COR-L47 (cell line): ENCODE data around the gene SAE1.
"Not testable (repeated sequence)": the region's sequence is repeated elsewhere in the genome, so short reads cannot be mapped to it uniquely, and the experiment has no call there.

Experiments
- DNase-seq: peaks from one replicate; lab custom pipeline; 2025; lab: John Stamatoyannopoulos, UW

Gene SAE1

DNA sequence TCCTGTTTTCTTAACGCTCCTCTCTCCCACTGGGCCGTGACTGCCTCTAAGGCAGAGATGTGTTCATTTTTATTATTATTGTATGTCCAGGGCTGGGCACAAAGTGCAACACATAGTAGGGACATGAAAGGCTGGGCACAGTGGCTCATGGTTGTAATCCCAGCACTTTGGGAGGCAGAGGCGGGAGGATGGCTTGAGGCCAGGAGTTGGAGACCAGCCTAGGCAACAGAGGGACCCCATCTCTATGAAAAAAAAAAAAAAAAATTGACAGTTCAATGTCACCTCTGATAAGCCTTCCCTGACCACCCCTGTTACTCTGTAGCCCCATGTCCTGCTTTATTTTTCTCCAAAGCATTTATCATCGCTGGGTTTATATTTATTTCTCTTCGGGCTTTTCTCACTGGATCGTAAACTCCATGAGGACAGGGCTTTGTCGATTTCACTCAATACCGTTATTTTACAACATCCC, 481 bp upstream of the SAE1 start:
- DNase-seq, result no peak

DNA sequence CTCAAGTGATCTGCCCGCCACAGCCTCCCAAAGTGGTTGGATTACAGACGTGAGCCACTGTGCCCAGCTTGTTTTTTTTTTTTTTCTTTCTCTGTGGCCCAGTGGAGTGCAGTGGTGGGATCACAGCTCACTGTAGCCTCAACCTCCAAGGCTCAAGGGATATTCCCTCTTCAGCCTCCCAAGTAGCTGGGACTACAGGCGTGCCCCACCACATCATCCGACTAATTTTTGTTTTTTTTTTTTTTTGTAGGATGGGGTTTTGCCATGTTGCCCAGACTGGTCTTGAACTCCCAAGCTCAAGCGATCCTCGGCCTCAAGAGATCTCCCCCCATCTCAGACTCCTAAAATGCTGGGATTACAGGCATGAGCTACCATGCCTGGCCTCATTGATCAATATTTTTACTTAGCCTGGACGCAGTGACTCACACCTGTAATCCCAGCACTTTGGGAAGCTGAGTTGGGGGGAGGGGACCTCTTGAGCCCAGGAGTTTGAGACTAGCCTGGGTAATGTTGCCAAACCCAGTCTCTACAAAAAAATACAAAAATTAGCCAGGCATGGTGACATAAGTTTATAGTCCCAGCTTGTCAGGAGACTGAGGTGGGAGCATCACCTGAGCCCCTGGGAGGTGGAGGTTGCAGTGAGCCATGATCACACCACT, 1.7 kb downstream of the SAE1 start:
- no peak for DNase-seq

DNA sequence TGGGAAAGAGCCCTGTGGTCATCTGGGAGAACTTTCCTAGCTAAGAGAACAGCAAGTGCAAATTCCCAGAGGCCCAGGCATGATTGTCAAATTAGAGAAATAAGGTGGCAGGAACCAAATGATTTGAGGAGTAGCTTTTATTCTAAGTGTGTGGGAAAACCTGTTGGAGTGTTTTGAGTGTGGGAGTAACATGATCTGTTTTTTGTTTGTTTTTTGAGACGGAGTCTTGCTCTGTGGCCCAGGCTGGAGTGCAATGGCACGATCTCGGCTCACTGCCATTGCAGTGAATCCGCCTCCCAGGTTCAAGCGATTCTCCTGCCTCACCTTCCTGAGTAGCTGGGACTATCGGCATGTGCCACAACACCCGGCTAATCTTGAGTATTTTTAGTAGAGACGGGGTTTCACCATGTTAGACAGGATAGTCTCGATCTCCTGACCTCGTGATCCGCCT, 2.4 kb downstream of the SAE1 start:
- DNase-seq, result no peak

DNA sequence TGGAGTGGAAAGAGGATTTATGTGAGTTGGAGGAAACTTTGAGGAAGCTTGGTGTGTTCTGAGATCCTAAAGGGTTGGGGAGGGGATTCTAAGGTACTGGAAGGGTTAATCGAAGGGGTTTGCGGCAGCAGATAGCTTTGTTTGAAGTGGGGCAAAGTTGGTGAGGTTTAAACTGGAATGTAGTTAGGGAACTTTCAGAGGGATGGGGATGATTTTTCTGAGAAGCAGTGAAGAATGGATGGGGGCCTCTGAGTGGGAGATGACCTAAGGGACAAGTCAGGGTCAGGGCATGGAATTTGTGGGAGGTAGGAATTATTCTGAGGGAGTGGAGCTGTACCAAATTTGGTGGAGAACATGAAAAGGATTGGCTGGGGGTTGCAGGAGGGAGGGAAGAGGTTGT, 3.9 kb downstream of the SAE1 start:
- no peak for DNase-seq

DNA sequence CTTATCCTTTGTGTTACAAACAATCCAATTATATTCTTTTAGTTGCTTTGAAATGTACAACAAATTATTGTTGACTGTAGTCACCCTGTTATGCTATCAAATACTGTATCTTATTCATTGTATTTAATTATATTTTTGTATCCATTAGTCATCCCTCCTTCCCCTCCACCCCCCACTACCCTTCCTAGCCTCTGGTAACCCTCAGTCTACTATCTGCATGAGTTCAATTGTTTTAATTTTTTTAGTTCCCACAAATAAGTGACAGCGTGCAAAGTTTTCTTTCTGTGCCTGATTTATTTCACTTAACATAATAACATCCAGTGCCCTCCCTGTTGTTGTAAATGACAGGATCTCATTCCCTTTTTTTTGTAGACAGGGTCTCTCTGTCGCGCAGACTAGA, 4.5 kb downstream of the SAE1 start:
- DNase-seq, result no peak

DNA sequence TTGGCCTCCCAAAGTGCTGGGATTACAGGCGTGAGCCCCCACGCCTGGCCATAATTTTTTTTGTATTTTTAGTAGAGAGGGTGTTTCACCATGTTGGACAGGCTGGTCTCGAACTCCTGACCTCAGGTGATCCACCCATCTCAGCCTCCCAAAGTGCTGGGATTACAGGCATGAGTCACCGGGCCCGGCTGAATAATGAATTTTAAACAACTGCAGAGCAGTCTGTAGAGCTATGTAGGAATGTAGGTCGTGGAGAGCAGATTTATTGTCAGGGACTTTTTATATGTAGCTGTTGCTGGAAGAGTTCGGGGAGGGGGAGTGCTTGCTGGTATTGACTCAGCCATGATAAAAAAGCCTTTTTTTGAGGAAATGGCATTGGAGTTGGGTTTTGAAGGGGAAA, 10.6 kb downstream of the SAE1 start:
- not testable (repeated sequence) for DNase-seq

DNA sequence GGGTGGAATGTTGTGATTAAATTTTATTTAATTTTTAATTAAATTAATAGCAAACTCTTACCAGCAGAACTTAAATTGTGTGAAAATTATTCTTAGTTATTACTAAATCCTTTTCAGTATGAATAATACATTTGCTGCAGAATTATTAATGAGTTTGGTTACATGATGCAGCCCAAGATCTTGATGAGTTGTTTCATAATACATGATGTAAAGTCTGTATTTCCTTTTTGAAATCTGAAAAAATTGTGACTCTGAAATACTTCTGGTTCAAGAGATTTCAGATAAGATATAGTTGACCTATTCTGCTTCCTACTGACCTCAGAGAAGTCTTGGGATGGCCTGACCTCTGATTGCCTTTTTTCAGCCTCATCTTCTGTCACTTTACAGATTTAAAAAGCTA, 11.1 kb downstream of the SAE1 start:
- DNase-seq, result no peak

DNA sequence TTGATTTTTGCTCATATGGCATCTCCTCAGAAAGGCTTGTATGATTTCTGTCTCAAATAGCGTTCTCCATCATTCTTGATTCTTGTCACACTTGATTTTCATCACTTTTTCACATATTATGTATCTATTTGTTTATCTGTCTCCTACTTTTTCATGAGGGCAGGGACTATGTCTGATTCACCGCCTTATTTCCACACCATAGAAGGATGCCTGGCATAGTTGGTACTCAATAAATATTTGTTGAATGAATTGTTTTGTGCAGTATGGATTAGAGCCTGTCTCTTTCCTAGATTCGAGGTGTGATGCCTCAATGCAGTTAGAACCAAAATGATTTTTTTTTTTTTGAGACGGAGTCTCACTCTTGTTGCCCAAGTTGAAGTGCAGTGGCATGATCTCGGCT, 12.1 kb downstream of the SAE1 start:
- DNase-seq, result no peak

DNA sequence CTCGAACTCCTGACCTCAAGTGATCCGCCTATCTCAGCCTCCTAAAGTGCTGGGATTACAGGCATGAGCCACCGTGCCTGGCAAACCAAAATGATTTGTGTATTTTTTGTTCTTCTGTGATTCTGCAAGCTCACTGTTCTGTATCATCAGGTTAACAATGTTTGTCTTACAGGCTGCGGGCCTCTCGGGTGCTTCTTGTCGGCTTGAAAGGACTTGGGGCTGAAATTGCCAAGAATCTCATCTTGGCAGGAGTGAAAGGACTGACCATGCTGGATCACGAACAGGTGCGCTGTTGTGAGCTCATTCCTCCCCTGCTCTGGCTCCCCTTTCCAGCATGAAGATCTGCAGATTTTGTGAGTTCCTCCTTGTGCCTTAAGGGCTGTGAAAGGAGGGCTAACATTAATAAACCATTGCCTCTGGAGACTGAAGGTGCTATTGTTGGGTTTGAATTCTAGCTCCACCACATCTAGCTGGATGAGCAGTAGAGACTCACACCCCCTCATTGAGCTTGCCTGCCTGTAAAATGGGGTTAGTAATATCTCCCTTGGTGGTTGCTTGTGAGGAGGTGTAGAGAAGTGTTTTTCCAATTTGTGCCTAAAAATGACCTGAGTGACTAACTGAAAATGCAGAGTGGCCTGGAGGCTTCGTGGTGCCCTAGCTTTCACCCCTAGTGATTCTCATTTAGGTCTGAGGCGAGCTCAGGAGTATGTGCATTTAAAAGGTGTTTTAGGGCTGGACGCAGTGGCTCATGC, 12.9 kb downstream of the SAE1 start:
- DNase-seq, result no peak

DNA sequence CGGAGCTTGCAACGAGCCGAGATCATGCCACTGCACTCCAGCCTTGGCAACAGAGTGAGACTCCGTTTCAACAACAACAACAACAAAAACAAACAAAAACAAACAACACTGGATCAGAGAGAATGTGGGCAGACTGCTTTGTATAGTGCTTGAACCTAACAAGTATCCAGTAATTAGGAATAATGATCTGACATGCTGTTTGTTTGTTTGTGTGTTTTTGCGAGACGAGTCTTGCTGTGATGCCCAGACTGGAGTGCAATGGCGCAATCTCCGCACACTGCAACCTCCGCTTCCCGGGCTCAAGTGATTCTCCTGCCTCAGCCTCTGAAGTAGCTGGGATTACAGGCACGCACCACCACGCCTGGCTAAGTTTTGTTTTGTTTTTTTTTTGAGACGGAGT, 14.0 kb downstream of the SAE1 start:
- no peak for DNase-seq

DNA sequence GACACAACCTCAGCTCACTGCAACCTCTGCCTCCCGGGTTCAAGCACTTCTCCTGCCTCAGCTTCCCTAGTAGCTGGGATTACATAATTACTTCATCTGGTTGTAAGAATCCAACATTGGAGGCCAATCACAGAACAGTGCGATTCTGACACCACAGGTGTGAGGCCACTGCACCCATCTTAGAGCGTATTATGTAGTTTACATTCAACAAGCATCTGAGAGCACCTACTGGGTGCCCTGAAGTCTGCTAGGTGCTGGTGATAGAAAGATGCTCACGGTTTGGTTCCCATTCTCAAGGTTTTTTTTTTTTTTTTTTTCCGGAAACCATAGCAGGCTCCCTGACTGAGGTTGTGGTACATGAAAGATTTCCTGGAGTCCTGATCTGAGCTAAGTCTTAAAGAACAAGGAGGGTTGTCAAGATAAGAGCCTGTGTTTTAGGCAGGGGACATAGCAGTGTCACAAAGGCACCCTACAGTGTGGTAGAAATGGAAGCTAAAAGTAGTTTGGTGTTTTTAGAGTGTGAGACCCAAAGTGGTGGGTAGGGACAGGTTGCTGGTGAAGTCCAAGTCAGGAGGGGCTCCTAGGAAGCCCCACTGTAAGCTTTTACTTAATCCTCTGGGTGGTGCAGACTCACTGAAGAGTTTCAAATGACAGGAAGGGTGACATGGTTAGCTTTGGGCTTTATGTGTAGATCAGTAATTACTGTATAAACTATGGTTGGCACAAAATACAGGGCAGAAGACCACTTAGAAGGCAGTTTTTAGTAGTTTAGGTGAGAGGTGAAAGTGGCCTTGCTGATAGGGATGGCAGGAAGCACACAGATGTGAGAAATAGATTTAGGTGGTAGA, 15.2 kb downstream of the SAE1 start:
- DNase-seq, result no peak

DNA sequence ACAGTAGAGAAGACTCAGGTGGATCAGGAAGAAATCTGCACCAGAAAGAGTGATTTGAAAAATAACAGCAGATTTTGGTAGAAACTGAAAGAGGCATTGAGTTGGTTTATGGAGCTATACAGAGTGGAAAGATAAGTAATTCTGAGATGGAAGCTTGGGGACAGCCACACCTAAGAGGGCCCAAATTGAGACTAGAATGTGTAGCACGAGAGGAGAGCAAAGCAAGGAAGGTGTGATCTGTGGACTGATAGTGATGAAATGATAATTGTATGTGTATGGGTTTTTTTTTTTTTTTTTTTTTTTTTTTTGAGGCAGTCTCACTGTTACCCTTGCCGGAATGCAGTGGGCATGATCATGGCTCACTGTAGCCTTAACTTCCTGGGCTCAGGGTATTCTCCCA, 16.3 kb downstream of the SAE1 start:
- DNase-seq, result no peak

DNA sequence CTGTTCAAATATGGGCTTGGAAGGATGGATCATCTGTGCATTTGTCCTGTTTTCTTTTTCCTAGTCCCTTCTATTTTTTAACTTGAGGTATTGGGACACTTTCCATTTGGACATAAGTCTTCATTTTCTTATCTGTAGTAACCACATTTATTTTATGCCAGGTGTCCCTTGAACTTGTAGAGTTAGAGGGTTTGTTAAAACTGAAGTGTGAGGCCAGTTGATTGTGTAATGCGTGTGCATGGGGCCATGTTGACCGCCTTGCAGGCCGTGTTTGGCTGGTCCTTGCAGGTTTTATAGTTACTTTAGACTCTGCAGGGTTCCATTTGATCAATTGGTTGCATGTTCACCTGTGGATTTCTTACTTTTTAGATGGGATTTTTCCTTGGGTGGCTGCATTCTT, 21.0 kb downstream of the SAE1 start:
- no peak for DNase-seq

DNA sequence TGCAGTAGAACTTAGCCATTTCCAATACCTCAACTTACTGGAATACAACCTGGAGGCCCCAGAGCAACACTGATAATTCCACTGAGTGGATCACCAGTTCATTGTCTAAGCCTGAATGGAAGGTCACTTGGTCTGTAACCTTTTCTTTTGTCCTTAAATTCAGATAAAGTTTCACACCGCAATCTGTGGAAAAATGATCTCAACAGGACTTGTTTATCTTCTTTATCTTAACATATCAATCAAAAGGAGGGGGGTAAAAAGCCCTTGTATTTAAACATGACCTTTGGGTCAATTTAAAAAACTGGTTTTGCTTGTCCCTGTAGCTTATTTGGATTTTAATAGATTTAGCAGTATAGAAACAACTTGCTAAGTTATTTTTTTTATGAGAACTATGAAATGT, 21.6 kb downstream of the SAE1 start:
- DNase-seq, result no peak

DNA sequence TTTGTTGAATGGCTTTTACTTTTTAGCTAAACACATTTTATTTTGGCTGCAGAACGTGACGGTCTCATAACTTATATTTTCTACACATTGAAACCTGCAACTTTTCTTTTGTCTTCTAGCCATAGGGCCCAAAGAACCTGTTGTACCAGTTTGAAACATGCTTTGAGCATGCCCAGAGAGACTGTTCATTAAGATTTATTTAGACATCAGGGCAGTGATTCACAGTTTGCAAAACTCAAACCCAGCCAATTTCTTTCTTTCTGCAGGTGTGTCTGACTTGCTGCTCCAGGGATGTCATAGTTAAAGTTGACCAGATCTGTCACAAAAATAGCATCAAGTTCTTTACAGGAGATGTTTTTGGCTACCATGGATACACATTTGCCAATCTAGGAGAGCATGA, 22.0 kb downstream of the SAE1 start:
- DNase-seq, result no peak

DNA sequence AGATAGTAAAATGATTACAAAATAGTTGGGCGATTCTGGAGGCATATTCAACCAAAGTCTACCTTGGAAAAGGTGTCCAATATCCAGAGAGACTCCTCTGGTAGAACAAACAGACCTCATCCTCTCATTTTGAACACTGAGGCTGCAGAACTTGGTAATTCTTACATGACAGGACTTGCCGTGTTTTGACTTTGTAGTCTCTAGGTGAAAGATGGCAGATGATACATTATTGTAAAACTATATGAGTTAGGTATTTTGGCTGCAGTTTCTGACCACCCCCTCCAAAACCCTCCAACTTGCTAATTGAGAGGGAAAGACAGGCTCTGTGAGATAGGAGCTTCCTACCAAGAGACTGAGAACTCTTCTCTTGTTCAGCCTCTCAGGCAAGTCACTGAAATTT, 22.6 kb downstream of the SAE1 start:
- no peak for DNase-seq

DNA sequence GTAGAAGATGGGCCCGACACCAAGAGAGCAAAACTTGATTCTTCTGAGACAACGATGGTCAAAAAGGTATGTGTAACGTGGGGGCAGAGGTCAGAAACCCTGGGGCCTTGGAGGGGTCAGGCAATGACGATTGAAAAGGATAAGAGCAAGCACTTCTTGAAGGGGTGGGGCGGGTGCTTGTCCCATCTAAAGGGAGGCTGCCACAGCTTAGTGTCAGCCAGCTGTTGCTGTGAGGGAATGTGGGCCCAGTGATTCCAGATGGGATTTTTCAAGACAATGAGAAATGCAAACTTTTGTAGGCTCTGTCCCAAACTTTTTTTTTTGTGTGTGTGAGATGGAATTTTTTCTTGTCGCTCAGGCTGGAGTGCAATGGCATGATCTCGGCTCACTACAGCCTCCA, 24.5 kb downstream of the SAE1 start:
- DNase-seq, result no peak

DNA sequence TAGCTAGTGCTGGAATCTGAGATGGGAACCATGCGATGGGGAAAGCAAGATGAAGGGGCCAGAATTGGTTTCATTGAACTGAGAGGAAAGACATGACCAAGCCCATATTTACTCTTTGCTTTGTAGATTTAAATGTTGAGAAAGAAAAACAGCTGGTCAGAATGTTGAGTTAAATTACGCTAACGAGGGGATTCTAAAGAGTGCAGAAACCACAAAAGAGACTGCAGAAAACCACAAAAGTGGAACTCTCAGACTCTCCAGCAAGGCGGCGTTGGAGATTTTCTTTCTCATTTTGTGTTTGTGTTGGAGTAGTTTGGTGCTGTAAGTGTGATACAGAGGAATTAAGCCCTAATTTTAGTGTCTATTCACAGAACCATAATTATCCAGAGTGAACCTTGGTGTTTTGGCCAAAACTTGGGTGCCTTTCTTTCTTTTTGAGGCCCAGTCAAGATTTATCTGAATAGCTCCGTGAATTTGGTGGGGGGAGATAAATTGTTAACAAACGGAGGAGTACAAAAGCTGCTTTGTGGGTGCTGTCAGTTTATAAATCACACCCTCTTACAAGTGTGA, 26.3 kb downstream of the SAE1 start:
- no peak for DNase-seq

DNA sequence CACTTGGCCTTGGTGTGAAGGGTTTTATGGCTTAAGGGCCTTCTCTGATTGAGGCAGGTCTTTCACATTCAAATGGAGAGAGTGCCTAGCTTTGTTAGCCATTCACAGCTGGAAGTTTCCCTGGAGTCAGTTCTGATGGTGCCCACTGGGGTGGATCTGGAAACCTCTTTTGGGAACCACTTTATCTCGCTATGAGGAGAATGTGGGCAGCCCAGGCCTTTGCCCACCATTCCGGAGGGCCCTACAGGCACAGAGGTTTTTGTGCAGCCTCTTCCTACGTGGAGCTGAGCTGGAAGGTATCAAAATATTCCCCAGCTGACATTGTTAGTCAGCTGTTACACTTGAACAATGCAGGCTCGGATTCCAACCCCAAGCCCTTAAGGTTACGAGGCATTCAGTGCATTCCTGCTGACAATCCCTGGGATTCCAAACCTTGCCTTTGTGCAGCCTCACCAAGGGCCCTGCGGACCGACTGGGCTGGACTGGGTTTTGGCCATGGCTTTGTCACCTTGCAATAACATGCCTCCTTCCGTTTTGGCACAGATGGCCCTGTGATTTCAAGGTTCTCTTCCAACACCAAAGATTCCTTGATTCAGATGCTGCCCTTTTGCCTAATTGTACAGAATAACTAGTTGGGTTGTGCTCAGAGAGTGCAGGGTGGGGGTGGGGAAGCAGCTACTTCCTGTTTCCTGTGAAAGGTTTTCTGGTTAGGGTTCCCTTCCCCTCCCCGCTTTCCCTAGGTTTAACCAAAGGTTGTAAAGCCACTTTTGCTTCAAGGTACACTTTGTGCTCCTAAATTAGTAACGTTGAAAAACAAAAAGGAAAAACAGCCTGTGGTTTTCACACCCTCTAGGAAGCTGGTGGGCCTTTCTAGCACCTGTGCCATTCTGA, 27.0 kb downstream of the SAE1 start:
- DNase-seq, result no peak

DNA sequence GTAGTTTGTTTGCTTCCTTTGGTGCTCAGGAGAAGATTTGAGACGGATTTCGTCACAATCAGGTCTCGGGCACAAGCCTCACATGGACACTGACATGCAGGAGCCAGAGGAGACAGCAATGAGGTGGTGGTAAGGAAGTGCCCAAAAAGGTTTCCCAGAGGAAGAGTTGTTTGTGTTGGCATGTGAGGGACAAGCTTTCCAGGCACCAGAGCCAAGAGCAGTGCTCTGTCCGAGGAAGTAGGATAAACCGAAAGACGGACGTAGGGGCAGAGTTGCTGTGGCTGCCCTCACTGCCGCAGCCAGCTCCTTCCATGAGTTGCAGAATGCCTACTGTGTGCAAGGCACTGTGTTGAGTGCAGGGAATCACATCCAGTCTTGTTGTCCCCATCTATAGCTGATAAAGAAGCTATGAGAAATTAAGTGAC, 27.7 kb downstream of the SAE1 start:
- no peak for DNase-seq

DNA sequence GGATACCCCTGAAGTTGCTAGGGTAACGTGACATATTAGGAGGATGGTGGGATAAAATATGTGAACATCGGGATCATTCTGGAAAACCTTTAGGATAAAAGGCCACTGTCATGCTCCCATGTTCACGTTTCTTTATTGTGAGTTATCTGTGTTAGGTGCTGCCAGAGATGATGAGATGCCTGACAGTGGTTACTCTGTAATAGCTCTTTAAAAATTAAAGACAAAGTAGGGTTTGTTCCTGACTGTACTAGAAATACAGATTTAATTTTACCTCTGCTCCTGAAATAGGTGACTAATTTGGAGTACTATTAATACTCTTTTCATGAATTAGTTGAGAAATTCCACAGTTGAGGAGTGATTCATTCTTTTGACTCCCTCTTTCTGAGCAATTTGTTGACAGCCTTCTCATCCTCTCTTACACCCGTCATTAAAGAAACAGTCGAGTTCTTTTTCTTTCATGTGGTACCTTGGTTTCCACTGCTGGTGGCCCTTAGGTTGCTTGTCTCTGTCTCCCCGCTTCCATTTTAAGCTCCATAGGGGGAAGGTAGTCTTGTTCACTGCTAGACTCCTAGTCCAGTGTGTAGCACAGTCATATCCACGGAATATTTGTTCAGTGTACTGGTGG, 28.4 kb downstream of the SAE1 start:
- no peak for DNase-seq
